ENCODE measurements around the gene SLC37A4.
"Not testable (repeated sequence)": the region's sequence is repeated elsewhere in the genome, so short reads cannot be mapped to it uniquely, and the experiment has no call there.

Gene SLC37A4

DNA sequence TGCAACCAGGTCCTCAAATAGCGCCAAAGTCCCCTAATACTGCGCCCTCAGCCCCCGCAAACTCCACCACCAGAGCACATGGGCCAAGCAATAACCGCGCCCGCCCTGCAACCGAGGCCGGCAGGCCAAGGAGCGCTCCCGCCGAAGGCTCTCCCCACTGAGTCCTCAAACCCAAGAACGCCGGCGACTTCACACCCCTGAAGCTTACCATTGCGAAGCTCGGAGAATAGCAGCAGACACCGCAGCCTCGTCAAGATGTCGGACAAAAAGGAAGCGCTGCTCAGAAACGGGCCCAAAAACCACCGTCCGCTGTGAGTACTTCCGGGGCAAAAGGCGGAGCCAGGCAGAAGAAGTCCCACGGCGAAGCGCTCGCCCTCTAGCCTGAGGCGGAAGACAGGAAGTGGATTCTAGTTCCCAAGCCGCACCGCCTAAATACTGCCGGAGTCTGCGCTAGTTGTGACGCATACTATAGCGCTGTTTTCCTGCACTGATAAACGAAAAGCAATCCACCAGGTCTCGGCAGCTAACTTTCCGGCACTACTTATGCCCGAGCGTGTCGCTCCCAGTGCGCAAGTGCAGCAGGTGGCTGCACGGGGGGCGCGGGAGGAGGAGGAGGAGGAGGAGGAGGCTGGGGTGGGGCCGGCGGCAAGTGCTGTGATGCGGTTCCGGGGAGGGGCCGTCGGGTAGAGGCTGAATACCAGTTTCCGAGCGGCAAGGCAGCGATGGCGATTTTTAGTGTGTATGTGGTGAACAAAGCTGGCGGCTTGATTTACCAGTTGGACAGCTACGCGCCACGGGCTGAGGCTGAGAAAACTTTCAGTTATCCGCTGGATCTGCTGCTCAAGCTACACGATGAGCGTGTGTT lies 12.4 kb downstream of the SLC37A4 start, which contains the start of the genes RPS25 and TRAPPC4:
Gene RPS25 (minus strand): TSS at position 270 of the 865 bp plus-strand sequence. CDS start 59 bp downstream, at position 211.
Gene TRAPPC4 (plus strand): TSS at position 693 of the 865 bp plus-strand sequence. CDS start 30 bp downstream, at position 723.
- DNase-seq (ENCODE audit: extremely low read depth in 1 of 2, low read depth in 1 of 2) = peak; percentile 83 to 95

GRCh38 chr11:119017377-119017776 lies 13.3 kb downstream of the SLC37A4 start:
- not testable (repeated sequence) for DNase-seq (ENCODE audit: extremely low read depth in 1 of 2, low read depth in 1 of 2)

GRCh38 chr11:119016216-119017009 lies 14.3 kb downstream of the SLC37A4 start:
- no peak for DNase-seq (ENCODE audit: extremely low read depth in 1 of 2, low read depth in 1 of 2)

- no peak for DNase-seq (ENCODE audit: extremely low read depth in 1 of 2, low read depth in 1 of 2)
These were observed 15.5 kb downstream of the SLC37A4 start for GRCh38 chr11:119015054-119015611.

DNA sequence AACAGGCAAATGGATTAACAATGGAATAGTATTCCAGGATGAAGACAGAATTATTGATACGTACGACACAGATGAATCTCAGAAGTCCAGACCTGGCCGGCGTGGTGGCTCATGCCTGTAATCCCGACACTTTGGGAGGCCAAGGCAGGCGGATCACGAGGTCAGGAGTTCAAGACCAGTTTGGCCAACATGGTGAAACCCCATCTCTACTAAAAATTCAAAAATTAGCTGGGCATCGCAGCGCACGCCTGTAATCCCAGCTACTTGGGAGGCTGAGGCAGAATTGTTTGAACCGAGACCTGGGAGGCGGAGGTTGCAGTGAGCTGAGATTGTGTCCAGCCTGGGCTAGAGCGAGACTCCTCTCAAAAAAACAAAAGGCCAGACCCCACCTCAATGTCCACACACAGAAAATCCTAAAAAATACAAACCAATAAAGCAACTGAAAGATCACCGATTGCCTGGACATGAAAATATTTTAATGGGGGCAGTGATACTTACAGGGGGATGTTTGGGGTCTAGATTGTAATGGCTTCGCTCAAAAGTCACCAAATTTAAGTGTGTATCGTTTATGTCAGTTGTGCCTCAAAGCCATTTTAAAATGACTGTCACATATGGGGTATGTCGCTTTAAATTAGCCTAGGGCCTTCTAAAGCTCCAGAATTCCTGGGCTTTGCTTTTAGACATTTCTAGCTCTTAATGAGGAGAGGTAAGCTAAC lies 16.3 kb downstream of the SLC37A4 start:
- DNase-seq (ENCODE audit: extremely low read depth in 1 of 2, low read depth in 1 of 2) = no peak

- DNase-seq (ENCODE audit: extremely low read depth in 1 of 2, low read depth in 1 of 2) = no peak
These were observed 18.0 kb downstream of the SLC37A4 start for GRCh38 chr11:119012629-119013170.

DNA sequence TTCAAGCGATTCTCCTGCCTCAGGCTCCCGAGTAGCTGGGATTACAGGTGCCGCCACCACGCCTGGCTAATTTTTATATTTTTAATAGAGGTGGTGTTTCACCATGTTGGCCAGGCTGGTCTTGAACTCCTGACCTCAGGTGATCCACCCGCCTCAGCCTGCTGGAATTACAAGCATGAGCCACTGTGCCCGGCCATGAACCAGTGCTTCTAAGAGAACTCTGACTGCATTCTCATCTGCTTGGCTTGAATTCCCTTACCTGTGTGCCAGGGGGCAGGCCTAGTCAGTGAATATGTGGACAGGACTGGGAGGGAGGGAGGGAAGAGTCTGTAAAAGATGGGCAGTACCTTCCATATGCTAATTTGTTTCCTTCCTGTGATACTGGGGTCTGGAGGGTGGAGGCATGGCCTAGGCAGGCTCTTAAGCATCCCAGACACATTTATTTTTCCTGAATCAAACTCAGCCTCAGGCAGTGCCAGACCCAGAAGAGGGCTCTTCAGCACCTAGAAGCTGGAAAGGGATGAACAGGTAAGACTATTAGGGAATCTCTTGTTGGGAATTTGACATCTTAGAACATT lies 19.1 kb downstream of the SLC37A4 start:
- no peak for DNase-seq (ENCODE audit: extremely low read depth in 1 of 2, low read depth in 1 of 2)

- DNase-seq (ENCODE audit: extremely low read depth in 1 of 2, low read depth in 1 of 2) = no peak
These were observed 24.0 kb downstream of the SLC37A4 start for GRCh38 chr11:119006656-119007055.

DNA sequence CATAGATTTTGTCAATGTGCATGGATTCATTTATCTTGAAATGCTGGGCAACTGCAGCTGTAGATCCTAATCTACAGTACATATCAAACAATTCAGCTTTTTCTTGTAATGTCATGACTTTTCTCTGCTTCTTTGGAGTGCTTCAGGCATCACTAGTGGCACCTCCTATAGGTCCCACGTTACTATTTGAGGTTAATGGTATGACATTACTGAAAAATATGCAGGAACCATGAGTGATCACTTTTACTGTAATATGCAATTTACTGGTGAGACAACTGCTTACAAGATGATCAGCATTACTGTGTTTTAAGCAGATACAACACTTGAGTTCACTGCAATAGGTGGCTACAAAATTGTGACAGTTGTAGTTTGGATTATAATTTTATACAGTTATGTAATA lies 29.8 kb downstream of the SLC37A4 start:
- no peak for DNase-seq (ENCODE audit: extremely low read depth in 1 of 2, low read depth in 1 of 2)

DNA sequence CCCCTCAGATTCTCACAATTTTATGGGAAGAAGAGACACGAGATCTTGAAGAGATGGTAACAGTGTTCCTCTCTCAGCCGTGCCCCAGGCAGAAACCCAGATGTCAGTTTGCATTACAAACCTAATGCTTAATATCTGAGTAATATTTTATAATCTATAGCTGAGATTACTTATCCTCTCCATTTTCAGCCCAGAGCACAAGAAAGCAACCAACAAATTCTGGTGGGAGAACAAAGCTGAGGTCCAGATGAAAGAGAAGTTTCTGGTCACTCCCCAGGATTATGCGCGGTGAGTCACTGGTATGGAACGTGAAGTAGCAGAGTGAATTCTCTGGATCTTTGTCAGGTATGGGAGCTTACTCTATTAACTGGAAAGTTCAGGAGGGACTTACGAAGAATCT lies 31.9 kb downstream of the SLC37A4 start:
- DNase-seq (ENCODE audit: extremely low read depth in 1 of 2, low read depth in 1 of 2) = no peak

- DNase-seq (ENCODE audit: extremely low read depth in 1 of 2, low read depth in 1 of 2) = no peak
These were observed 32.3 kb downstream of the SLC37A4 start for GRCh38 chr11:118998388-118998717.

DNA sequence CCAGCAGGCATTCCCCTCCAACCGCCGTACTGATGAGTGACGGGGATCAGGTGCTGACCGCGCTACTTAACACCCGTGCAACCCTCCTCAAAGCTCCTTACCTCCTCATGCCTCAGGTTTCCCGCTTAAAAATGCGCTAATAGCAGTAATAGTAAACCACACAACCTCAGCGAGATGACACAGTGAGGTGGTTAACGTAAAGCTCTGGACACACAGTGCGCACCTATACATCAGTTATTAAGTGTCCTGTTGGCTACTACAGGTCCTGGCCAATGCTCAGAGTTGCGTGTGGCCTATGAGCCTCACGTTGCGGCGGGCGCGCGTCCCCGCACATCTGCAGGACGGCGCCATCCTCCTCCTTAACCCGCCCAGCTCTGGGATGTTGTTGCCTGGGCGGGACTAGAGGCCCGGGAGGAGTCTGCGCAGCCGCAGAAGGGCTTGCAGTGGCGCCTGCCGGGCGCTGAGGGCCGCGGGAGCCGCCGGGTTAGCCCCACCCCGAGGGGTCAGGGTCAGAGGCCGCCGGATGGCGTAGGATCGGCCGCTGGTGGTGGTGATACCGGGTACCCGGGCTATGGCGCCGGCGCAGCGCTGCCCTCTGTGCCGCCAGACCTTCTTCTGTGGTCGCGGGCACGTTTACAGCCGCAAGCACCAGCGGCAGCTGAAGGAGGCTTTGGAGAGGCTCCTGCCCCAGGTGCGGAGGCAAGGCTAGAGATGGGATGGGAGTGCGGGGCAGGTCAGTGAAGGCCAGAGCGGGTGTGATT lies 32.9 kb downstream of the SLC37A4 start, which contains the start of gene CENATAC:
Gene CENATAC (plus strand): TSS at position 512 of the 761 bp plus-strand sequence. CDS start 60 bp downstream, at position 572.
- DNase-seq (ENCODE audit: extremely low read depth in 1 of 2, low read depth in 1 of 2) = peak; percentile 92 to 94

DNA sequence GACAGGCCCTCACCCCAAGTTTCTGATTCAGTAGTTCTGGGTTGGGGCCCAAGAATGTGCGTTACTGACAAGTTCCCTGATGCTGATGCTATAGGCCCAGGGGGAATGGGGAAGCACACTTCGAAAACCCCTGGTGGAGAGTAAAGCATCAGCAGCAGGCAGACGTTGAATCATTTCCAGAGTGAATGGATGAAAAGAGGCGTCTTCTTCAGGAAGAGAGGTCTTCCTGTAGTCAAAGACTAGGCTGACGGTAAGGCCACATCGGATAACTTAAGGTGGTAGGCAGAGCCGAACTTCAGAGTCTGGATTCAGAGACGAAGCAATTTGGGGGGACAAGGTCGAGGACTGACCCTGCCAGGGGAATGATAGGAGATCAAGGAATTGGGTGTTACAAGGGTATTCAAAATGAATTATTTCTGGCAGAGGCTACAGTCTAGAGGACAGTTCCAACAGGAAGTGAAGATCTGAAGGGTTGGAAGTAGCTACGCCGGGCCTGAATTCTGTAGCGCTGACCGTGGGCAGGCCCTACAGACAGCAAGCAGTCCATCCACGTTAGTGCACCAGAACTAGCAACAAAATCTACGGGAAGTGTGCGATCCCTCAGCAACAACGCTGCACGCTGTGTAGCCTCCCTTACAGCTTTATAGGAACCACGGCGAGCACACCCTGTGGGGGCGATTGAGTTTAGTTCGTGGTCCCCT lies 33.6 kb downstream of the SLC37A4 start:
- DNase-seq (ENCODE audit: extremely low read depth in 1 of 2, low read depth in 1 of 2) = no peak

GRCh38 chr11:118991486-118992038 lies 39.1 kb downstream of the SLC37A4 start:
- DNase-seq (ENCODE audit: extremely low read depth in 1 of 2, low read depth in 1 of 2) = not testable (repeated sequence)

- no peak for DNase-seq (ENCODE audit: extremely low read depth in 1 of 2, low read depth in 1 of 2)
These were observed 42.4 kb downstream of the SLC37A4 start for GRCh38 chr11:118988280-118988679.

GRCh38 chr11:118984825-118985224 lies 45.9 kb downstream of the SLC37A4 start:
- DNase-seq (ENCODE audit: extremely low read depth in 1 of 2, low read depth in 1 of 2) = no peak

GRCh38 chr11:118984337-118984736 lies 46.3 kb downstream of the SLC37A4 start:
- DNase-seq (ENCODE audit: extremely low read depth in 1 of 2, low read depth in 1 of 2) = not testable (repeated sequence)

DNA sequence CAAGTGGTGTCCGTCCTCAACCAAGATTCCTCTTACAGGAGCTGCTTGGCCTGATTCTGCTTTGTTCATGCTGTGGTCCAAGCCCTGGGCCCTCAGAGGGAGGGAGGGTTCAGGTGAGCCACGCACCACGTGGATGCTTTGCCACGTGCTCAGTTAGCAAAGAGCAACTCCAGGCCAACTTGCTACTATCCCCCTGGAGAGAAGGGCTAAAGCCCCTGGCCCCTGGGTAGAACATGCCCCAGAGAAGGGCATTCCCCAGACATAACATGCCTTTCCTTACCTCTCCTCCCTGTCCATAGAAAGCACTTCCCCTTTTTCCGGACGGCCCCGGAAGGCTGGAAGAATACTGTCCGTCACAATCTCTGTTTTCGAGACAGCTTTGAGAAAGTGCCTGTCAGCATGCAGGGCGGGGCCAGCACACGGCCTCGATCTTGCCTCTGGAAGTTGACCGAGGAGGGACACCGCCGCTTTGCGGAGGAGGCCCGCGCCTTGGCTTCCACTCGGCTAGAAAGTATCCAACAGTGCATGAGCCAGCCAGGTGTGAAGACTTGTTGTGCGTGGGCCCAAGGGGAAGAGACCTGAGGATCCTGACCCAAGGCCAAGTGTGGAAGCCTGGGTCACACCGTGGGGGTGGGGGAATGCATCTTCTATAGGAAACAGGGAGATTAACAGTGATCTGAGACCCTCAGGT lies 50.3 kb downstream of the SLC37A4 start:
- no peak for DNase-seq (ENCODE audit: extremely low read depth in 1 of 2, low read depth in 1 of 2)
